SK-N-SH treated with all-trans-retinoic acid at 6 μM for 48 hours (cell line): Measurements from ENCODE around the gene TMEM119.

ENCODE experiments used
- TCF4 ChIP-seq: fragments of 250-450 bp; sonication (Bioruptor Pico); IDR thresholded peaks from 2 replicates; pipeline ENCODE4 v1.8.0; 2021; ENCODE audit warnings: mild to moderate bottlenecking, moderate library complexity, borderline replicate concordance
- ZC3H10 ChIP-seq: fragments of 250-450 bp; sonication (Bioruptor Pico); IDR thresholded peaks from 2 replicates; pipeline ENCODE4 v1.5.1; 2021; ENCODE audit warnings: mild to moderate bottlenecking, moderate library complexity
- ZFP30 ChIP-seq: fragments of 450-650 bp; formaldehyde crosslinking; IDR thresholded peaks from 2 replicates; pipeline ENCODE4 v1.5.0; 2022; ENCODE audit warnings: mild to moderate bottlenecking, moderate library complexity

GRCh38 chr12:108559007-108559655, 38.8 kb downstream of the TMEM119 start:
- TF ChIP-seq ZC3H10, result no peak
- TF ChIP-seq ZFP30 (CRISPR knock-in tag), result no peak
- no peak for TF ChIP-seq TCF4
